Muscle of leg (tissue), 11 donors: ENCODE data around the gene PRKG1. TPM values are rescaled to one million over a fixed set of nuclear protein-coding genes. Genes with fewer than 3 reads are reported as not detected.
A peak's percentile ranks its signal among the peaks of the same experiment; 100 is the strongest.

Experiments used
- DNase-seq: peaks from one replicate; pipeline ENCODE4 v3.0.0; 2013
- H3K27ac ChIP-seq: one replicate; pipeline ENCODE4 v1.5.1; 2013; ENCODE audit warnings: mild to moderate bottlenecking, low read length, control low read depth
- H3K27me3 ChIP-seq: one replicate; pipeline ENCODE4 v1.6.1; 2013; ENCODE audit warnings: low read length; ENCODE audit not compliant: control insufficient read depth, insufficient read depth
- H3K36me3 ChIP-seq: one replicate; pipeline ENCODE4 v1.6.1; 2013; ENCODE audit warnings: low read length; ENCODE audit not compliant: control insufficient read depth, insufficient read depth
- H3K4me1 ChIP-seq: one replicate; pipeline ENCODE4 v1.6.1; 2013; ENCODE audit warnings: low read length; ENCODE audit not compliant: control insufficient read depth, insufficient read depth
- H3K4me3 ChIP-seq: one replicate; pipeline ENCODE4 v1.5.1; 2013; ENCODE audit warnings: low read length, control low read depth
- H3K9me3 ChIP-seq: replicated peaks from 2 replicates; pipeline ENCODE4 v1.6.1; 2013; ENCODE audit warnings: low read depth, low read length; ENCODE audit not compliant: control insufficient read depth
- WGBS: methylation state at CpG from one replicate; pipeline ENCODE4 v1.1.5; 2013; ENCODE audit warnings: missing lambda C conversion rate; ENCODE audit not compliant: insufficient coverage; 5-methylcytosine and 5-hydroxymethylcytosine counted together
- polyA plus RNA-seq, 8 donors: library from polyadenylated mRNA; unstranded; fragments of 120-200 nt; gene quantifications; one replicate each; pipeline versions ENCODE4 v1.2.1 to v1.2.3, GENCODE V29; 2013; ENCODE audit warnings: inconsistent platforms in 1 of 8, low replicate concordance in 1 of 8; ENCODE audit not compliant: insufficient read length in 8 of 8, insufficient read depth in 1 of 8
- total RNA-seq: library from RNA; stranded (reverse); fragments of 120-200 nt; gene quantifications from one replicate; pipeline ENCODE4 v1.2.4, GENCODE V29; 2013

PRKG1 gene
- total and polyA plus RNA-seq, 9 donors = 23.3 to 59.2 (median 50.3) TPM

DNA sequence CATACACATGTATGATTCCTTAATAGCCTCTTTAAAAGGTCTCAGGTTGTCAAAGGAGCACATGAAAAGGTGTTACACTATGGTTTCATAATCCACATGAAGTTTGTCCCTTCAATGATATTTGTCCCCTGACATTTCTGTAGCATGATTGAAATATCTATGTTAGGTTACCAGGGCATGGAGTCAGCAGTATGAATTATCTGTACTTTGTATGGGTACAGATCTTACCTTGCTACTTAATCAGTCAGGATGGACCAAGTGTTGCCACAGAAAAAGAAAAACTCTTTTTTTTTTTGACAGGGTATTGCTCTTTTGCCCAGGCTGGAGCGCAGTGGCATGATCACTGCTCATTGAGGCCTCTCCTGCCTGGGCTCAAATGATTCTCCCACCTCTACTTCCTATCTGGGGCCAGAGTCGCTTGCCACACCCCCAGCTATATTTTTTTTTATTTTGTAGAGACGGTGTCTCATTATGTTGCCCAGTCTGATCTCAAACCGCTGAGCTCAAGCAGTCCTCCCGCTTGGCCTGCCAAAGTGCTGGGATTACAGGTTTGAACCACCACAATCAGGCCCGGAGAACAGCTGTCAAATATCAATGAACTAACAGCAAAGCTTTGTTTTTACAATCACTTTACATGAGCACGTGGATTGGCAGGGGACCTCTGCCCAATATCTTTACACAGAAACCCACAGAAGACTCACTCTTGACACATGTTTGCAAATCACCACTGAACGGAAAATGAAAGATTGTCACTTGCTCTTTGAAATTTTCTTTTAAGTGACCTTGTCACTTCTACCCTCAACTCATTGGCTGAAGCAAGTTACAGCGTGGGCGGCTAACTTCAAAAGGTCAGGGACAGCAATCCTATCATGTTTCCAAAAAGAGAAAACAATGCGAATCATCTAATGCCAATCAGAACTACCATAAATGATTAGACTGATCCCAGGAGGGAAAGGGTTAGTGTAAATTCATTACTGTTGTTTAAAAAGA lies 140.2 kb downstream of the PRKG1 start:
- no peaks in the 10 kb centered on the region for H3K36me3 ChIP-seq
- 66% methylated on average over 5 of the region's 11 CpGs for WGBS
- H3K4me1 ChIP-seq = peaks cover 4% of the 10 kb centered on the region
- no peak for DNase-seq
- H3K27me3 ChIP-seq = no peaks in the 10 kb centered on the region
- H3K27ac ChIP-seq = no peak overlapping the region
- H3K9me3 ChIP-seq = no peaks in the 10 kb centered on the region
- no peak overlapping the region for H3K4me3 ChIP-seq

DNA sequence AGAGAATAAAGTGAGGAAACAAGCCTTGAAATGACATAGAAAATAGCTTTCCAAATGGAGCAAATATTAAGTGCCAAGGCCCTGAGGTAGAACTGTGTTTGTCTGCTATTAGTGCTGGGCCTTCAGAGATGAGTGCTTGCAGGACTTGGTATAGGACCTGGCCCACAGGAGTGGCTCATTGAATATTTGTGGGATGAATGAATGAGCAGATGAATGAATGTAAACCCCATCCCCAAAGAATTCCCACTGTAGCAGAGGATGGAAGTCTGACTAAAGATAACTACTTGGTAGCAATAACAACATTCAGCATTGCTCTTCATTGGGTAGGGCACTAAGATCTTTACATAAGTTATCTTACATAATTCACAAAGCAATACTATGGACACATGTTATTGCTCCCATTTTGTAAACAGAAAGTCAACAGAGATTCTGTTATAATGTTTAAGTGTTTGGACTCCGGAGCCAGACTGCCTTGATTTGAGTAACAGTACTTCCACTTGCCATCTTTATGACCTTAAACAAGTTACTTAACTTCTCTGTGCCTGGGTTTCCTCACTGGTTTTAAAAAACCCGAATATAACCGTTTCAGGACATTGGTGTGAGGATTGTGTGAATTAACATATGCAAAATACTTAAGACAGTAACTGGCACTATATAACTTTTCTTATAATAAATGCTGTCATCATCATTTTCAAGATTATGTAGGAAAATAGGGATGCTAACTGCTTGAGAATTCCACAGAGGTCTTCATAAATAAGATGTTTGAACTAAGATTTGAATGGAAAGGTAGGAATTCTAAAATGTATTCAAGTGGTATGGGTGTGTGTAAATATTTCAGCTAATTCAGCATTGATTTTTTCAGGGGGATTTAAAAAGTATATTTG lies 141.9 kb downstream of the PRKG1 start:
- Histone ChIP-seq H3K4me1 (peaks cover 4% of the 10 kb centered on the region), H3K27me3 (no peaks in the 10 kb centered on the region), H3K9me3 (peaks cover 2% of the 10 kb centered on the region), H3K36me3 (no peaks in the 10 kb centered on the region), H3K27ac (no peak overlapping the region), H3K4me3 (no peak overlapping the region)
- WGBS = no CpG with 5 or more reads among the region's 3 CpGs
- DNase-seq = no peak

DNA sequence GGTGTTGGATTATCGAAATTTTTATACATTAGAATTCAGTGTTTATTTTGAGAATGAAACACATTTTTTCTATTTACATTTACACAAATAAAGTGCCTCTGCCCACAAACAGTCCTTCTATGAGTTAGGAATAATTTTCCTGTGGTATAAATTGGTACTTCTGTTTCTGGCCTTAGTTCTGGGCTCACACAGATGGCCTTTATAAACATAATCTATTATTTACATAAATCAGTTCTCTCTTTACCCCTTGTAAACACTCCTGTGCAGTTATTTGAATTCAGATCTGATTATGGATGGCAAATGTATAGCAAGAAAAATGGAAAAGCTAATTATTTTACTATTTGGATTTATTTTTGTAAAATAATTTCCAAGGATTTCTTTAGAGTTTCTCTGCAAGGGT lies 143.2 kb downstream of the PRKG1 start:
- WGBS = no CpG with 5 or more reads among the region's 1 CpG
- peaks cover 4% of the 10 kb centered on the region for H3K4me1 ChIP-seq
- DNase-seq = no peak
- H3K36me3 ChIP-seq = no peaks in the 10 kb centered on the region
- no peak overlapping the region for H3K4me3 ChIP-seq
- no peaks in the 10 kb centered on the region for H3K27me3 ChIP-seq
- peaks cover 2% of the 10 kb centered on the region for H3K9me3 ChIP-seq
- peak overlapping the region; percentile 8 for H3K27ac ChIP-seq

DNA sequence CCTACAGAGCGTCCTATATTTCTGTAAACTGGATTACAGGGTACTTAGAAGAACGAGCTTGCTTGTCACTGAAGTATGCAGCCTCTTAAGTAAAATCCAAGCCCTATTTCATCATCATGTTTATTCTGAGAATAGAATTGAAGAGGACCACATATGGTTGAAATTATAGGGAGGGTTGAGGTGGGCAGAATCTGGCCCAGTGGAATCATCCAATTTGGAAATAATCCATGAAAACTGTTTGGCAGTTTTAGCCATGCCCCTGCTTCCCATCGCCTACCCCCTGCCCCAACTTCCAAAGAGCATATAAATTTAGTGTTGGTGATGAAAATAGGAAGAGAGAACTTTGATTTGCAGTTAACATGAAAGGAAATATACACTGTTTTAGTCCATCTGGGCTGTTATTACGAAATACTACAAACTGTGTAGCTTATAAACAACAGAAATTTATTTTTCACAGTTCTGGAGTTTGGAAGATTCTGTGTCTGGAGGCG lies 150.4 kb downstream of the PRKG1 start:
- Histone ChIP-seq H3K27me3 (no peaks in the 10 kb centered on the region), H3K27ac (peak overlapping the region; percentile 56), H3K4me1 (peaks cover 5% of the 10 kb centered on the region), H3K36me3 (no peaks in the 10 kb centered on the region), H3K9me3 (peaks cover 2% of the 10 kb centered on the region), H3K4me3 (no peak overlapping the region)
- DNase-seq = peak; percentile 69
- WGBS = no CpG with 5 or more reads among the region's 5 CpGs

DNA sequence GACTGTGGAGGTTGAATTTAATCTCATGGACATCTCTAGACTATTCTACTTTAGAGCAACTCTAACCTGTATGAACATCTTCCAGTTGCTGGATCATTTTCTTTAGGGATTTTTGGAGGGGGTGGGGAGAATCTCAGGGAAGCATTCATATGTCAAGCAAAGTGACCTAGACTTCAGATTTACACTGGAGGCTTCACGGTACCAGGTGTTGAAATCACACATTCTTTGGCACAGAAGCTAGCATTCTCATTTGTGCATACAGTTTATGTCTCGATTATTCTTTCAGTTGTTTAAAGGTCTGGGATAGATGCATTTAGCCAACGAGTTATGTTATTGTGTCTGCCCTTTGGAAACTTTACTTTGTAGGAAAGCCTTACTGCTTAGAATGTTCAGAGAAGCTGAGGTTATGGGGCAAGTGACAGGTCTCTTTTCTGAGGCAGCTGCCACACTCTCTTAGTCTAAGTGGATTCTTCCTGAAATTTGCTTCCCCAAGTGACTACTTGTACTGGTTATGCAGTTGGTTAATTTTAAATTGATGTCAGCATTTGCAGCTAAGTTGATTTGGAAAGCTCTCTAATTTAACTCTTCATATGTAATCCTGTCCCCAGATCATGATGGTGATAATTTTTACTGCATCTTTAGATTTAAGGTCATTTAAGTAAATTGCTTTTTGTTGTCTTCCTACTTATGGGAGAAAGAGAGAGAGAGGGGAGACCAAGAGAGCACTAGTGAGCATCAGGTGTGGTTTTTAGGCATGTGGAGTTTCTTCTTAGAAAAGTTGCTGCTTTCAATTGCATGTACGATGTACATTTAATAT lies 153.8 kb downstream of the PRKG1 start:
- Histone ChIP-seq H3K4me1 (peaks cover 8% of the 10 kb centered on the region), H3K27ac (peak overlapping the region; percentile 13)
- WGBS = 29% methylated on average over 2 of the region's 4 CpGs

DNA sequence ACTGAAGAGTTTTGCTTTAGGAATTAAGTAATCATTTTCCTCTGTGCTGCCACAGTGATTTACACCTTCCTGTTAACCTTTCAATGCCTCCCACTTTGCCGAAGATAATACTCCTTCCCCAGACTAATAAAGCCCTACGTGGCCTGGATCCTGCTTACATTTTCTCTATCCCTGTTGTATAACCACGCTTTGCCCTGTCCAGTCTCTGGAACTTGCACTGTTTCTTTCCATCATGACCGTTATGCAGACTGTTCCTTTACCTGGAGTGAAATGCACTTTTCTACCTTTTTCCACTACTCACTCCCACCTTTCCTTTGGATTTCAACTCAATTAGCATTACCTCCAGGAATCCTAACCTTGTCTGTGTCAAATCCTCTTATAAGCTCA lies 154.4 kb downstream of the PRKG1 start:
- Histone ChIP-seq H3K27me3 (no peaks in the 10 kb centered on the region), H3K36me3 (no peaks in the 10 kb centered on the region), H3K9me3 (no peaks in the 10 kb centered on the region), H3K27ac (no peak overlapping the region), H3K4me3 (no peak overlapping the region), H3K4me1 (peaks cover 8% of the 10 kb centered on the region)
- 53% methylated on average over 4 of the region's 4 CpGs for WGBS
- no peak for DNase-seq

More for the DNA sequence above, 153.8 kb downstream of the PRKG1 start:
- Histone ChIP-seq H3K4me3 (no peak overlapping the region), H3K9me3 (no peaks in the 10 kb centered on the region), H3K27me3 (no peaks in the 10 kb centered on the region), H3K36me3 (no peaks in the 10 kb centered on the region)
- no peak for DNase-seq

DNA sequence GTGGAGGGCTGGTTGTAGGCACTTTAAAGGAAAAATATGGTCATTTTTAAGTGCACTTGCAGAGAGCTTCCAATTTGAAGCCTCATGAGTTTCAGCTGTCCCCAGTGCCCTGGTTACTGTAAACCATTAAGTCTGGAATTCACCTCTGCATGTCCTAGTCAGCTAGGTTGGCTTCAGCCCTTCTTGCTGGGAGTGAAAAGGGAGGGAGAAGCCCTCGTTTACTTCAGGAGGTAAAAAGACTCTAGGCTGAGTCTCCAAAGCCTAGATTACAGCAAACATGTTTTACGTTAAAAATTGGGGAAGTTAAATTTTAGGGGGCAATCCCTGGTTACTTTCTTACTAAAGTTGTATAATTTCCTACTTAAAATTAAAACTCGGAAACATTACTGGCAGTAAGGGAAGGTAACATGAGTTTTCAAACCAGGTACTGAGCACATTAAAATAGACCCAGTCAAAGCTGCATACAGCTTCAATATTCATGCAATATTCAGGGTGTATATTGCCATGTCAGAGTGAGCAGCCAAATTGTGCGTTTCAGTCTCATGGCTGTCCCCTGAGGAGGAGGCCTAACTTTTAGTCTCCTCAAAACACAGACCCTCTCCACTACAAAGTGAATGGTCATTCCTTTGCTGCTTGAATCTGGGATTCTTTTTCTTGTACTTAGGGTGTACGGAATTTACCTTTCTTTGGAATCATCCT lies 156.7 kb downstream of the PRKG1 start:
- no peak for DNase-seq
- no peaks in the 10 kb centered on the region for H3K36me3 ChIP-seq
- H3K4me3 ChIP-seq = no peak overlapping the region
- H3K27me3 ChIP-seq = no peaks in the 10 kb centered on the region
- no peak overlapping the region for H3K27ac ChIP-seq
- WGBS = 80% methylated on average over 1 of the region's 5 CpGs
- H3K4me1 ChIP-seq = peaks cover 5% of the 10 kb centered on the region
- H3K9me3 ChIP-seq = no peaks in the 10 kb centered on the region

DNA sequence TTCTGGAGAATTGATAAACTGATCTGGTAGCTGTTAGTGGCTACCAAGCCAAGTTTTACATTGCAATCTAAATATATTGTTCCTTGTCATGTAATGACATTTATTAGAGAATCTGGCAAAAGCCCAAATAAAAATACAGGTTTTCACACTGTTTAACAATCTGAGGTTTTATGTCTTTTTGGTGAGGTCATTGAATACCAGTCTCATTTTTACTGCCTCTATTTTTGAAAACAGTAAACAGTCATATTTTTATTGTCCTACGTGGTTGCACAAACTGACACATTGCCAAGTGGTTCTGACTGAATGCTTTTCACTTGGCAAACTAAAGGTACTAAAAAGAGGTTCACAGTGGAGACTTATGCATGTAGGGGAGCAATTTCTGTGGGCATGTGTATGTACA lies 157.5 kb downstream of the PRKG1 start:
- H3K4me3 ChIP-seq = no peak overlapping the region
- H3K27ac ChIP-seq = no peak overlapping the region
- peaks cover 5% of the 10 kb centered on the region for H3K4me1 ChIP-seq
- WGBS = no CpG with 5 or more reads among the region's 1 CpG
- no peak for DNase-seq
- H3K27me3 ChIP-seq = no peaks in the 10 kb centered on the region
- H3K9me3 ChIP-seq = no peaks in the 10 kb centered on the region
- H3K36me3 ChIP-seq = no peaks in the 10 kb centered on the region
